Calu3 (cell line): ENCODE results near the gene KRT16. TPM values are rescaled to one million over a fixed set of nuclear protein-coding genes. Genes with fewer than 3 reads are reported as not detected.

Source experiments
- BruUV-seq: library from RNA; stranded (reverse); fragments of 400-500 nt; replicated peaks from 2 replicates; lab custom pipeline; 2021; lab: Mats Ljungman, UMichigan
- CTCF ChIA-PET: fragments of 300-600 bp; sonication (Branson Sonifier 250); formaldehyde crosslinking; loops from one replicate; lab custom pipeline; 2022; ENCODE audit warnings: antibody characterized with exemption; lab: Charles Lee
- DNase-seq: peaks from one replicate; pipeline ENCODE4 v3.0.0; 2022
- H3K27ac Mint-ChIP-seq: one replicate; pipeline ENCODE4 v1.8.0; 2022; ENCODE audit warnings: mixed read lengths; ENCODE audit not compliant: unreplicated experiment
- H3K27me3 Mint-ChIP-seq: one replicate; pipeline ENCODE4 v1.8.0; 2022; ENCODE audit warnings: mixed read lengths; ENCODE audit not compliant: unreplicated experiment
- H3K36me3 Mint-ChIP-seq: one replicate; pipeline ENCODE4 v1.8.0; 2022; ENCODE audit warnings: mild to moderate bottlenecking, moderate library complexity, mixed read lengths; ENCODE audit not compliant: insufficient read depth, unreplicated experiment
- H3K4me1 Mint-ChIP-seq: one replicate; pipeline ENCODE4 v1.8.0; 2022; ENCODE audit warnings: mild to moderate bottlenecking, low read depth, mixed read lengths; ENCODE audit not compliant: unreplicated experiment
- H3K4me3 Mint-ChIP-seq: one replicate; pipeline ENCODE4 v1.8.0; 2022; ENCODE audit warnings: mild to moderate bottlenecking, low read depth, moderate library complexity, mixed read lengths; ENCODE audit not compliant: unreplicated experiment
- H3K9me3 Mint-ChIP-seq: one replicate; pipeline ENCODE4 v1.8.0; 2022; ENCODE audit warnings: low read depth, mixed read lengths; ENCODE audit not compliant: unreplicated experiment
- intact Hi-C: fragments of 100-400 bp; cut with micrococcal nuclease; formaldehyde crosslinking; loops from one replicate; pipeline ENCODE4 v1.10.0; 2022; ENCODE audit not compliant: unreplicated experiment
- total RNA-seq: library from RNA; stranded (reverse); gene quantifications from 2 replicates; pipeline ENCODE4 v1.2.3, GENCODE V29; 2022
- TF ChIP-seq, protein P1 (sequence below): fragments of 200-600 bp; IDR thresholded peaks from one replicate; pipeline ENCODE4 v1.8.0; 2022; ENCODE audit warnings: antibody characterized with exemption; ENCODE audit not compliant: unreplicated experiment

The KRT16 gene
- total RNA-seq, 1 experiment from 2014 or later, result 3.8 TPM

DNA sequence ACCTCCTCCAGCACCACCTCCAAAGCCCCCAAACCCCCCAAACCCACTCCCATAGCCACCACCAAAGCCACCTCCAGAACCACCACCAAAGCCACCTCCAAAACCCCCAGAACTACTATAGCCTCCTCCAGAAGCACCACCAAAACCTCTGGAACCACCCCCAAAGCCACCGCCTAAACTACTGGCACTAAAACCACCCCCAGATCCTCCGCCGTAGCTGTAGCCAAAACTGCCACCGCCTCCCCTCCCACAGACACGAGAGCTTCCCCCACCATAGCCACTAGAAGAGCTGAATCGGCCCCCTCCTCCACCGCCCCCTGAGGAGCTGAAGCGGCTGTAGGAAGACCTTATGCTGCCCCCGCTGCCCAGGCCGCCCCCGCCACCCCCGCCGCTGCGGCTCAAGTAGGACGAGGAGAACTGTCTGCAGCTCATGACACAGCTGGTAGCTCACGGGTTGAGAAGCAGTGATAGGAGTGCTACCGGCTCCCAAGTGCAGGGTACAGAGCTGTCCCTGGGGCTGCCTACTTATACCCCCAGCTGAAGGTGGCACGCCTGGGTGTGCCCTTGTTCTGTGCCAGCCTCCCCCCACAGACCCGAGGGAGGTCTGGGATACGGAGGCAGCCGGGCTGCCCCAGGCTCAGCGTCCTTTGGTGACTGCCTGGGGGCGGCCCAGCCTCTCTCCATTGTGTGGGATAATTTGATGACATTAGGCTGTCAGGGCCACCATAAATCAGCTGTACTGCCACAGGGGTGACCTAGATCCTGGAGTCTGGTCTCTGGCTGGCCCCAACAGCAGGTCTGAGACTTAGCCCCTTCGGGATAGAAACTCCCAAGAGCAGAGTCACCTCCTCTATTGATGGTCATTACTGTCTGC is 40.8 kb downstream of the KRT16 start, which contains the start of gene KRT9:
Gene KRT9 (minus strand): TSS at position 499 of the 874 bp plus-strand sequence. CDS start 67 bp downstream, at position 432.
- CTCF ChIA-PET, result interaction anchor here (0.7 to 1.0 kb wide), 3 partner anchors 23 to 80 kb away, joined by 3 to 5 read pairs (median 4); no protein-coding TSS in a partner anchor
- no peak within 1 kb of the TSS for H3K27ac Mint-ChIP-seq
- no peak for DNase-seq
- no peak within 1 kb of the TSS for H3K4me3 Mint-ChIP-seq
- H3K27me3 Mint-ChIP-seq, result peaks cover 58% of the 10 kb centered on the region
- peaks cover 5% of the 10 kb centered on the region for H3K4me1 Mint-ChIP-seq
- intact Hi-C loops, result no loop called here
- no TSS peak for BruUV-seq
- TF ChIP-seq, protein P1, sequence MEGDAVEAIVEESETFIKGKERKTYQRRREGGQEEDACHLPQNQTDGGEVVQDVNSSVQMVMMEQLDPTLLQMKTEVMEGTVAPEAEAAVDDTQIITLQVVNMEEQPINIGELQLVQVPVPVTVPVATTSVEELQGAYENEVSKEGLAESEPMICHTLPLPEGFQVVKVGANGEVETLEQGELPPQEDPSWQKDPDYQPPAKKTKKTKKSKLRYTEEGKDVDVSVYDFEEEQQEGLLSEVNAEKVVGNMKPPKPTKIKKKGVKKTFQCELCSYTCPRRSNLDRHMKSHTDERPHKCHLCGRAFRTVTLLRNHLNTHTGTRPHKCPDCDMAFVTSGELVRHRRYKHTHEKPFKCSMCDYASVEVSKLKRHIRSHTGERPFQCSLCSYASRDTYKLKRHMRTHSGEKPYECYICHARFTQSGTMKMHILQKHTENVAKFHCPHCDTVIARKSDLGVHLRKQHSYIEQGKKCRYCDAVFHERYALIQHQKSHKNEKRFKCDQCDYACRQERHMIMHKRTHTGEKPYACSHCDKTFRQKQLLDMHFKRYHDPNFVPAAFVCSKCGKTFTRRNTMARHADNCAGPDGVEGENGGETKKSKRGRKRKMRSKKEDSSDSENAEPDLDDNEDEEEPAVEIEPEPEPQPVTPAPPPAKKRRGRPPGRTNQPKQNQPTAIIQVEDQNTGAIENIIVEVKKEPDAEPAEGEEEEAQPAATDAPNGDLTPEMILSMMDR, result no peak
- no peaks in the 10 kb centered on the region for H3K36me3 Mint-ChIP-seq
- no peaks in the 10 kb centered on the region for H3K9me3 Mint-ChIP-seq

DNA sequence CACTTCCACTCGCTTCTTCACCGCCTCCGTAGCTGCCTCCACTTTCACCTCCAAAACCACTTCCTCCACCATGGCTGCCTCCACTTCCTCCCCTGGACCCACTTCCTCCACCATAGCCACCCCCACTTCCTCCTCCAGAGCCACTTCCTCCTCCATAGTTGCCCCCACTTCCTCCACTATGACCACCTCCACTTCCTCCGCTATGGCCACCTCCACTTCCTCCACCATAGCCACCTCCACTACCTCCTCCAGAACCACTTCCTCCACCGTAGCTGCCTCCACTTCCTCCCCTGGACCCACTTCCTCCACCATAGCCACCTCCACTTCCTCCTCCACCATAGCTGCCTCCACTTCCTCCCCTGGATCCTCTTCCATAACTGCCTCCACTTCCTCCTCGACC is 45.2 kb downstream of the KRT16 start:
- no peak overlapping the region for H3K27ac Mint-ChIP-seq
- BruUV-seq, result no TSS peak
- H3K27me3 Mint-ChIP-seq, result peaks cover 82% of the 10 kb centered on the region
- CTCF ChIA-PET, result interaction anchor here (0.5 to 1.3 kb wide), 2 partner anchors 9 to 245 kb away, joined by 3 read pairs; no protein-coding TSS in a partner anchor
- intact Hi-C loops, result no loop called here
- DNase-seq, result no peak
- H3K4me1 Mint-ChIP-seq, result no peaks in the 10 kb centered on the region
- H3K4me3 Mint-ChIP-seq, result no peak overlapping the region
- TF ChIP-seq, protein P1, result no peak
- H3K36me3 Mint-ChIP-seq, result no peaks in the 10 kb centered on the region
- H3K9me3 Mint-ChIP-seq, result no peaks in the 10 kb centered on the region

DNA sequence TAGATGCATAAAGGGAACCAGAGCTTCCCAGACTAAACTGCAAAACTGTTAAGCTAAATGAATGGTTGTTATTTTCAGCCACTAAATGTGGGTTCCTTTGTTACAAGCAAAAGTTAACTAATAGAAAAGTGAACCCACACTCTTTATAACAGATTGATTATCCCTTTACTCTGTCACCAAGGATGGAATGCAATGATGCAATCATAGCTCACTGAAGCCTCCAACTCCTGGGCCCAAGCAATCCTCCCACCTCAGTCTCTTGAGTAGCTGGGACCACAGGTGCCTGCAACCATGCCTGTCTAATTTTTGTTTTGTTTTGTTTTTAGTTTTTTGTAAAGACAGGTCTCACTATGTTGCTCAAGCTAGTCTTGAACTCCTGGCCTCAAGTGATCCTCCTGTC is 47.2 kb downstream of the KRT16 start:
- BruUV-seq, result no TSS peak
- TF ChIP-seq, protein P1, result no peak
- CTCF ChIA-PET, result interaction anchor here (0.7 to 1.0 kb wide), 2 partner anchors 16 to 77 kb away, joined by 3 to 5 read pairs; no protein-coding TSS in a partner anchor
- intact Hi-C loops, result no loop called here
- no peak for DNase-seq
- Mint-ChIP-seq H3K27ac (no peak overlapping the region), H3K4me3 (no peak overlapping the region), H3K36me3 (no peaks in the 10 kb centered on the region), H3K27me3 (peaks cover 68% of the 10 kb centered on the region), H3K4me1 (no peaks in the 10 kb centered on the region), H3K9me3 (no peaks in the 10 kb centered on the region)

DNA sequence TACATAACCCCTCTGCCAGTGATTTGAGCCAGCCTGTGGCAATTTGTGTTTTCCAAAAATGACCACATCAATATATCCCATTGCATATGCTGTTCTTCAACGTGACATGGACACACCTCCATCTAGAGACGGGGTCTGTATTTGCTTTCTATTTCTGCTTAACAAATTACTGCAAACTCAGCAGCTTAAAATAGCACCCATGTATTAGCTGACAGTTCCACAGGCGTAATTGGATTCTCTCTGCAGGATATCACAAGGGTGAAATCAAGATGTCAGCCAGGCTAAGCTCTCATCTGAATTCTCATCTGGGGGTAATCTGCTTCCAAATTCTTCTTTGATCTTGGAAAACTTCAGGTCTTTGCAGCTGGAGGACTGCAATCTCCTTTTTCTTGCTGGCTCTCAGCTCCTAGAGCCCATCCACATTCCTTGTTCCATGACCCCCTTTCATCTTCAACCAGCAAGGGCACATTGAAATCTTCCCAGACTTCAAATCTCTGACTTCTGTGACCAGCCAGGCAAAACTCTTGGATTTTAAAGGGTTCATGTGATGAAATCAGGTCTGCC is 48.9 kb downstream of the KRT16 start:
- H3K9me3 Mint-ChIP-seq, result no peaks in the 10 kb centered on the region
- H3K27me3 Mint-ChIP-seq, result peaks cover 51% of the 10 kb centered on the region
- intact Hi-C loops, result no loop called here
- H3K36me3 Mint-ChIP-seq, result no peaks in the 10 kb centered on the region
- CTCF ChIA-PET, result interaction anchor here (1.0 to 1.1 kb wide), 3 partner anchors 9 to 90 kb away, joined by 3 to 5 read pairs (median 4); no protein-coding TSS in a partner anchor
- no peak overlapping the region for H3K4me3 Mint-ChIP-seq
- TF ChIP-seq, protein P1, result no peak
- H3K4me1 Mint-ChIP-seq, result no peaks in the 10 kb centered on the region
- no peak overlapping the region for H3K27ac Mint-ChIP-seq
- BruUV-seq, result no TSS peak
- DNase-seq, result no peak
